Measurements from ENCODE around the gene MMP2.

- no peak for TF ChIP-seq CTCF (IDR thresholded peaks at IDR 0.05)
- TF ChIP-seq POLR2A (IDR thresholded peaks at IDR 0.05) = no peak
Observed at GRCh38 chr16:55542459-55543082, 63.6 kb downstream of the MMP2 start.
